ENCODE data around the gene HHAT. TPM values are rescaled to one million over a fixed set of nuclear protein-coding genes. Genes with fewer than 3 reads are reported as not detected.

HHAT gene
- total and polyA plus RNA-seq, 2 donors (not counting 3 experiments of a cell fraction or from before 2014, with no cell fraction given) = 2.4 to 4.3 TPM

DNA sequence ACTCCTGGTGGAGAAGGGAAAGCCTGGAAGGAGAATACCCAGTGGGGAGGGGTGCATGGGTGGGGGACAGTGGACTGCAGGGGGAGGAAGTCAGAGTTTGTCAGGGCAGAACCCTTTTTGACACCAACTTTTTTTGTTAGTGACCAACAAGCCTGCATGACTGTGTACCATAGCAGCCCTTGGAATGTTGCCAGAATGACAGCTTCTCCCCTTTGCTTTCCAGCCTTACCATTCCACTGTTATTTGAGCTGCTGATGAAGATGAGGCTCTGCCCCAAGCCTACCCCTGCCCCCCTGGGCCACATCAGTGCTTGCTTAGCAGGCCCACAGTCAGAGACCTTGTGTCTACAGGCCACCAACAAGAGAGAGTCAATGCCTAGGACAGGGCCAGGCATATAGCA is 341.2 kb downstream of the HHAT start:
- Histone ChIP-seq H3K27me3 (ENCODE audit: control insufficient read depth in 2 of 2, insufficient read depth in 2 of 2, low read length in 2 of 2) (no peaks in the 10 kb centered on the region), H4K20me1 (replicated peaks; ENCODE audit: control insufficient read depth, extremely low read depth, insufficient read depth, low read length) (no peaks in the 10 kb centered on the region), H2AFZ (ENCODE audit: low read depth, low read length) (no peak overlapping the region), H3K27ac (ENCODE audit: insufficient read depth, low read depth, low read length) (no peak overlapping the region), H3K9ac (replicated peaks; ENCODE audit: extremely low read depth, insufficient read depth, low read length) (no peak overlapping the region), H3K4me1 (ENCODE audit: control insufficient read depth, extremely low read depth, insufficient read depth, low read length) (no peaks in the 10 kb centered on the region), H3K9me3 (replicated peaks; ENCODE audit: control insufficient read depth, insufficient read depth, low read length) (peaks cover 2% of the 10 kb centered on the region), H3K9me1 (replicated peaks; ENCODE audit: control insufficient read depth, extremely low read depth, insufficient read depth, low read length) (no peaks in the 10 kb centered on the region), H3K4me3 (replicated peaks in 1 of 3; ENCODE audit: insufficient read depth in 1 of 3, low read depth in 1 of 3, low read length in 3 of 3) (no peak overlapping the region), H3K36me3 (ENCODE audit: control insufficient read depth in 2 of 2, extremely low read depth in 1 of 2, insufficient read depth in 2 of 2, low read length in 2 of 2) (no peaks in the 10 kb centered on the region), H3K79me2 (ENCODE audit: control insufficient read depth, insufficient read depth, low read length) (no peaks in the 10 kb centered on the region), H3K4me2 (ENCODE audit: insufficient read depth, low read length) (no peak overlapping the region)
- no peak for DNase-seq (ENCODE audit: low read depth, low spot score)
- CTCF ChIA-PET = no interaction called here
- POLR2A ChIA-PET = no interaction called here
- dilution Hi-C loops (cut with MboI; ENCODE audit: extremely low pct_ligation_motif_present, low sequenced_read_pairs) = no loop called here
- intact Hi-C loops (cut with micrococcal nuclease) = no loop called here
- no TSS peak for BruUV-seq (replicated peaks)
- FAIRE-seq = no peak
- TF ChIP-seq MYC (IDR thresholded peaks at IDR 0.05; ENCODE audit: low read depth, low read length) = no peak
- no peak for TF ChIP-seq POLR2AphosphoS5 (IDR thresholded peaks at IDR 0.05; ENCODE audit: insufficient read depth, low read depth, low read length)

DNA sequence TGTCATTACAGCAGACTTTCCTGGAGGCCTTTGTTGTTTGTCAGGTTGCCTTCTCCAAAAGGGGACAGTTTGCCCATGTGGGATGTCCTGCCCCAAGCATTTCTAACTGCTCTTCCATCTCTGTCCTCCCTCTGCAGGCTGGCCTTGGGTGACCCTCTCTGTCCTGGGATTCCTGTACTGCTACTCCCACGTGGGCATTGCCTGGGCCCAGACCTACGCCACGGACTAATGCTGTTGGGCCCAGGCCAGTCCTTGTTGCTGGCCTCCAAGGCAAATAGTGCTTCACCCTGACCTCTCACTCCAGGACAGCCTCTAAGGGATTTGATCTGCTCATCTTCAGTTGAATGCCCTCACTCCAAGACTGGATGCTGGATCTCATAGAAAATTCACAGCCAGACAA is 345.4 kb downstream of the HHAT start:
- H3K9me1 ChIP-seq (replicated peaks; ENCODE audit: control insufficient read depth, extremely low read depth, insufficient read depth, low read length) = no peaks in the 10 kb centered on the region
- TF ChIP-seq FOS (IDR thresholded peaks at IDR 0.05; ENCODE audit: borderline replicate concordance, insufficient read depth, low read length) (no peak), EZH2 (IDR thresholded peaks at IDR 0.05; ENCODE audit: borderline replicate concordance, low read depth, low read length, severe bottlenecking) (no peak), POLR2A (IDR thresholded peaks at IDR 0.05; ENCODE audit: low read depth, low read length) (no peak), POLR2AphosphoS5 (IDR thresholded peaks at IDR 0.05; ENCODE audit: insufficient read depth, low read depth, low read length) (no peak), MYC (IDR thresholded peaks at IDR 0.05; ENCODE audit: low read depth, low read length) (no peak), JUN (IDR thresholded peaks at IDR 0.05; ENCODE audit: borderline replicate concordance, insufficient read depth, insufficient read length, low read depth) (no peak), GATA2 (IDR thresholded peaks at IDR 0.05; ENCODE audit: insufficient read depth, insufficient read length, low read depth, low read length) (no peak)
- TF ChIP-seq, protein P1, sequence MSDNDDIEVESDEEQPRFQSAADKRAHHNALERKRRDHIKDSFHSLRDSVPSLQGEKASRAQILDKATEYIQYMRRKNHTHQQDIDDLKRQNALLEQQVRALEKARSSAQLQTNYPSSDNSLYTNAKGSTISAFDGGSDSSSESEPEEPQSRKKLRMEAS (IDR thresholded peaks at IDR 0.05; ENCODE audit: insufficient read depth, insufficient read length) = no peak
- TF ChIP-seq, protein P2, sequence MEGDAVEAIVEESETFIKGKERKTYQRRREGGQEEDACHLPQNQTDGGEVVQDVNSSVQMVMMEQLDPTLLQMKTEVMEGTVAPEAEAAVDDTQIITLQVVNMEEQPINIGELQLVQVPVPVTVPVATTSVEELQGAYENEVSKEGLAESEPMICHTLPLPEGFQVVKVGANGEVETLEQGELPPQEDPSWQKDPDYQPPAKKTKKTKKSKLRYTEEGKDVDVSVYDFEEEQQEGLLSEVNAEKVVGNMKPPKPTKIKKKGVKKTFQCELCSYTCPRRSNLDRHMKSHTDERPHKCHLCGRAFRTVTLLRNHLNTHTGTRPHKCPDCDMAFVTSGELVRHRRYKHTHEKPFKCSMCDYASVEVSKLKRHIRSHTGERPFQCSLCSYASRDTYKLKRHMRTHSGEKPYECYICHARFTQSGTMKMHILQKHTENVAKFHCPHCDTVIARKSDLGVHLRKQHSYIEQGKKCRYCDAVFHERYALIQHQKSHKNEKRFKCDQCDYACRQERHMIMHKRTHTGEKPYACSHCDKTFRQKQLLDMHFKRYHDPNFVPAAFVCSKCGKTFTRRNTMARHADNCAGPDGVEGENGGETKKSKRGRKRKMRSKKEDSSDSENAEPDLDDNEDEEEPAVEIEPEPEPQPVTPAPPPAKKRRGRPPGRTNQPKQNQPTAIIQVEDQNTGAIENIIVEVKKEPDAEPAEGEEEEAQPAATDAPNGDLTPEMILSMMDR (IDR thresholded peaks at IDR 0.05; ENCODE audit: extremely low read depth in 1 of 2, insufficient read depth in 1 of 2, low read depth in 1 of 2, low read length in 2 of 2) = no peak
- CTCF ChIA-PET = no interaction called here

More for the DNA sequence above, 345.4 kb downstream of the HHAT start:
- Histone ChIP-seq H3K4me1 (ENCODE audit: control insufficient read depth, extremely low read depth, insufficient read depth, low read length) (no peaks in the 10 kb centered on the region), H2AFZ (ENCODE audit: low read depth, low read length) (no peak overlapping the region), H3K79me2 (ENCODE audit: control insufficient read depth, insufficient read depth, low read length) (no peaks in the 10 kb centered on the region), H3K9me3 (replicated peaks; ENCODE audit: control insufficient read depth, insufficient read depth, low read length) (peaks cover 4% of the 10 kb centered on the region), H3K27ac (ENCODE audit: insufficient read depth, low read depth, low read length) (no peak overlapping the region), H3K9ac (replicated peaks; ENCODE audit: extremely low read depth, insufficient read depth, low read length) (no peak overlapping the region), H3K4me3 (replicated peaks in 1 of 3; ENCODE audit: insufficient read depth in 1 of 3, low read depth in 1 of 3, low read length in 3 of 3) (no peak overlapping the region), H3K4me2 (ENCODE audit: insufficient read depth, low read length) (no peak overlapping the region), H4K20me1 (replicated peaks; ENCODE audit: control insufficient read depth, extremely low read depth, insufficient read depth, low read length) (no peaks in the 10 kb centered on the region), H3K27me3 (ENCODE audit: control insufficient read depth in 2 of 2, insufficient read depth in 2 of 2, low read length in 2 of 2) (no peaks in the 10 kb centered on the region), H3K36me3 (ENCODE audit: control insufficient read depth in 2 of 2, extremely low read depth in 1 of 2, insufficient read depth in 2 of 2, low read length in 2 of 2) (no peaks in the 10 kb centered on the region)
- intact Hi-C loops (cut with micrococcal nuclease) = no loop called here
- POLR2A ChIA-PET = no interaction called here
- no TSS peak for BruUV-seq (replicated peaks)
- no peak for FAIRE-seq
- no peak for DNase-seq (ENCODE audit: low read depth, low spot score)
- dilution Hi-C loops (cut with MboI; ENCODE audit: extremely low pct_ligation_motif_present, low sequenced_read_pairs) = no loop called here
